ENCODE measurements around the gene MAPK8. TPM values are rescaled to one million over a fixed set of nuclear protein-coding genes. Genes with fewer than 3 reads are reported as not detected.

The MAPK8 gene
- total RNA-seq, result 100 to 1,000 TPM in 1 of 2 donors, 10 to 100 TPM in 1; 83.8 to 107 TPM
- 10 to 100 TPM; 75.8 to 93.5 TPM for polyA plus RNA-seq (ENCODE audit: insufficient read length in 2 of 2)
- long read RNA-seq, donor 1, full-length matches to known transcripts, result 4 of 9 reads
- long read RNA-seq, donor 1, partial matches to known transcripts, result 0 of 9 reads
- long read RNA-seq, donor 1, other reads (novel, unspliced or antisense), result 5 of 9 reads
- long read RNA-seq, donor 2, full-length matches to known transcripts, result 1 of 1 reads
- long read RNA-seq, donor 2, partial matches to known transcripts, result 0 of 1 reads
- long read RNA-seq, donor 2, other reads (novel, unspliced or antisense), result 0 of 1 reads
- long read RNA-seq, donor 3, partial matches to known transcripts, result 0 of 2 reads
- long read RNA-seq, donor 3, other reads (novel, unspliced or antisense), result 0 of 2 reads
- long read RNA-seq, donor 4, full-length matches to known transcripts, result 6 of 6 reads
- long read RNA-seq, donor 4, partial matches to known transcripts, result 0 of 6 reads
- long read RNA-seq, donor 4, other reads (novel, unspliced or antisense), result 0 of 6 reads

DNA sequence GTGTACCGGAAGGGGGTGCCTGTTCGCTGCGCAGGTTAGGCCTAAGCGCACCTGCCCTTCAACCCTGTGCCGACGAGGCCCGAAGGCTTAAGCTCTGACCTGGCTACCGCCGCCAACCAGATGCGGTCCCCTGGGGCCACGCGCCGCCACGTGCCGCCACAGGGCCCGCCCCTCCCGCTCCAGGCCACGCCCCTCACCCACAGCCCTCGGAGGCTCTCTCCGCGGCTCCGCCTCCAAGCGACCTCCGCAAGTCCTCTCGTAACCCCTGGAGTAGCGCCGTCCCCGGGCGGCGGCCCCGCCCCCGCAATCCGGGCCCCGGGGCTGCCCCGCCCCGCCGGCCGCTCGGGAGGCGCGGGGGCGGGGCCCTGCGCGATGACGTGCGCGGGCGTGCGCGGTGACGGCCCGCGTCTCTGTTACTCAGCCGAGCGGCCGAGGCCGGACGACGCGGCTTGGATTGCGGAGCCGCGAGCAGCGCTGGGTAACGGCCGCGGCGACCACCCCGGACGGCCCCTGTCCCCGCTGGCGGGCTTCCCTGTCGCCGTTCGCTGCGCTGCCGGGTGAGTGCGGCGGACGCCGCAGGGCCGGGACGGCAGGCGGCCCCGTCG, at the start of gene MAPK8:
TSS of gene MAPK8 (plus strand) at position 413 of the 605 bp plus-strand sequence. CDS start 94,984 bp downstream, outside the sequence.
- DNase-seq (ENCODE audit: low read depth in 4 of 6, low spot score in 6 of 6), result peak in 5 of 6 donors; percentile 74 to 96 (median 83)
- WGBS (ENCODE audit: insufficient coverage), result under 1% methylated on average over 86 of the region's 86 CpGs
- H3K36me3 ChIP-seq (ENCODE audit: control insufficient read depth, insufficient read depth, low read length), result no peaks in the 10 kb centered on the region
- peak within 1 kb of the TSS; percentile 75 for H3K27ac ChIP-seq (ENCODE audit: low read depth, low read length)
- peak within 1 kb of the TSS; percentile 70 for H3K4me3 ChIP-seq (ENCODE audit: low read depth, low read length)
- no peaks in the 10 kb centered on the region for H3K9me3 ChIP-seq (ENCODE audit: control insufficient read depth, insufficient read depth, low read length)
- H3K27me3 ChIP-seq (ENCODE audit: control insufficient read depth, insufficient read depth, low read length), result no peaks in the 10 kb centered on the region
- H3K4me1 ChIP-seq (ENCODE audit: control insufficient read depth, insufficient read depth, low read length), result peaks cover 4% of the 10 kb centered on the region

DNA sequence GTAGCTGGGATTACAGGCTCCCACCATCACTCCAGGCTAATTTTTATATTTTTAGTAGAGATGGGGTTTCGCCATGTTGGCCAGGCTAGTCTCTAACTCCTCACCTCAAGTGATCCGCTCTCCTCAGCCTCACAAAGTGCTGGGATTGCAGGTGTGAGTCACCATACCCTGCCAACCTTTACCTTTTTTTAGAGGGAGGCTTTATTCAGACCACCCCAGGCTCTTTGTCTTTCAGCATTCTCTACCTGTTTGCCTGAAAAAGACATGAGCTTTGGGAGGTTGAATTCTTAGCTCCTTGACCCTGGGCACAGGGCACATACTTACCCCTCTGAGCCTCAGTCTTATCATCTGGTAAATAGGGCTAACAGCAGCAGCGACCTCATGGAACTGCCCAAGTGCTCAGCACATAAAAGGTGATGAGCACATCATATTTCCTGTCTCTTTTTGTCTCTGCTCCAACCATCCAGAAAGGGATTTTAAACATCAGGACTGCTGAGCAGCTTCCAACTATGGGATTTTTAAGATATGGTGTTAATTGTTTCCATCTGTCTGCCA, 49.0 kb upstream of the MAPK8 start:
- Histone ChIP-seq H3K4me1 (ENCODE audit: control insufficient read depth, insufficient read depth, low read length) (peaks cover 4% of the 10 kb centered on the region), H3K4me3 (ENCODE audit: low read depth, low read length) (no peak overlapping the region), H3K36me3 (ENCODE audit: control insufficient read depth, insufficient read depth, low read length) (no peaks in the 10 kb centered on the region), H3K27ac (ENCODE audit: low read depth, low read length) (no peak overlapping the region), H3K9me3 (ENCODE audit: control insufficient read depth, insufficient read depth, low read length) (no peaks in the 10 kb centered on the region), H3K27me3 (ENCODE audit: control insufficient read depth, insufficient read depth, low read length) (no peaks in the 10 kb centered on the region)
- no peak for DNase-seq (ENCODE audit: low read depth in 4 of 6, low spot score in 6 of 6)
- WGBS (ENCODE audit: insufficient coverage), result 83% methylated on average over 1 of the region's 3 CpGs

DNA sequence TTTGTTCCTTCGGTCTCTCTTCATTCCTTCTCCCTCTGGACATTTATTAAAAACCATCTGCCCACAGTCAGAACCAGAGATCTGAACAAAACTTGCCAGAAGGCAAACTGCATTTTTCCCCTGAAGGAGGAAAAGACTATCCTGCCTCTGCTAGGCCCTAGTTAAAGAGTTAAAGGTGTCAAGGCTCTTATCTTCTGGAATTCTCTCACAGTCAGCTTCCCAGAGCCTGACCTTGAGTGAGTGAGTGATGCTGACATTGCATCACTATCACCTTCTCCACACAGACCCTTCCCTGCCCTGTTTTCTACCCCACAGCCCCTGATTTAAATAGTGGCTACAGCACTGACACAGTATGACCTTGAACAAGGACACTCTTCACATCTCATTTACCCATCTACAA, 48.4 kb upstream of the MAPK8 start:
- H3K27ac ChIP-seq (ENCODE audit: low read depth, low read length), result no peak overlapping the region
- H3K36me3 ChIP-seq (ENCODE audit: control insufficient read depth, insufficient read depth, low read length), result no peaks in the 10 kb centered on the region
- no peaks in the 10 kb centered on the region for H3K27me3 ChIP-seq (ENCODE audit: control insufficient read depth, insufficient read depth, low read length)
- no peak for DNase-seq (ENCODE audit: low read depth in 4 of 6, low spot score in 6 of 6)
- no peaks in the 10 kb centered on the region for H3K9me3 ChIP-seq (ENCODE audit: control insufficient read depth, insufficient read depth, low read length)
- 20% methylated on average over 1 of the region's 1 CpG for WGBS (ENCODE audit: insufficient coverage)
- H3K4me3 ChIP-seq (ENCODE audit: low read depth, low read length), result no peak overlapping the region
- H3K4me1 ChIP-seq (ENCODE audit: control insufficient read depth, insufficient read depth, low read length), result peaks cover 4% of the 10 kb centered on the region

DNA sequence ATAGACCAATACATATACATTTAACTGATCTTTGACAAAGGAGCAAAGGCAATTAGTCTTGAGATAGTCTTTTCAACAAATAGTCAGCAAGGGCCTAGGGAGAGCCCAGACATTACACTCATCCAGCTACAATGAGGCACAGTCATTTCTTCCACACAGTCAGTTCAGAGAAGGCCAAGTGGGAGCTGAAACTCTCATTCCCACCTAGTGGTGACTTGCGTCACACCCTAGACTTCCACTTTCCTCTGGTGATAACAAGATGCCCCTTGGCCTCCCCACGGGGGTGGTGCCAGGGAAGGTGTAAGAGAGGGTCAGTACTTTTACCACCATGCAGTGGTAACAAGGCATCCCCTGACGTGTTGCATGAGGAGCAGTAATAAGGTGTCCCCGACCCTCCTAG, 39.9 kb upstream of the MAPK8 start:
- Histone ChIP-seq H3K36me3 (ENCODE audit: control insufficient read depth, insufficient read depth, low read length) (no peaks in the 10 kb centered on the region), H3K4me1 (ENCODE audit: control insufficient read depth, insufficient read depth, low read length) (peaks cover 7% of the 10 kb centered on the region), H3K27me3 (ENCODE audit: control insufficient read depth, insufficient read depth, low read length) (no peaks in the 10 kb centered on the region), H3K4me3 (ENCODE audit: low read depth, low read length) (no peak overlapping the region), H3K27ac (ENCODE audit: low read depth, low read length) (no peak overlapping the region), H3K9me3 (ENCODE audit: control insufficient read depth, insufficient read depth, low read length) (no peaks in the 10 kb centered on the region)
- no peak for DNase-seq (ENCODE audit: low read depth in 4 of 6, low spot score in 6 of 6)
- 83% methylated on average over 4 of the region's 4 CpGs for WGBS (ENCODE audit: insufficient coverage)

DNA sequence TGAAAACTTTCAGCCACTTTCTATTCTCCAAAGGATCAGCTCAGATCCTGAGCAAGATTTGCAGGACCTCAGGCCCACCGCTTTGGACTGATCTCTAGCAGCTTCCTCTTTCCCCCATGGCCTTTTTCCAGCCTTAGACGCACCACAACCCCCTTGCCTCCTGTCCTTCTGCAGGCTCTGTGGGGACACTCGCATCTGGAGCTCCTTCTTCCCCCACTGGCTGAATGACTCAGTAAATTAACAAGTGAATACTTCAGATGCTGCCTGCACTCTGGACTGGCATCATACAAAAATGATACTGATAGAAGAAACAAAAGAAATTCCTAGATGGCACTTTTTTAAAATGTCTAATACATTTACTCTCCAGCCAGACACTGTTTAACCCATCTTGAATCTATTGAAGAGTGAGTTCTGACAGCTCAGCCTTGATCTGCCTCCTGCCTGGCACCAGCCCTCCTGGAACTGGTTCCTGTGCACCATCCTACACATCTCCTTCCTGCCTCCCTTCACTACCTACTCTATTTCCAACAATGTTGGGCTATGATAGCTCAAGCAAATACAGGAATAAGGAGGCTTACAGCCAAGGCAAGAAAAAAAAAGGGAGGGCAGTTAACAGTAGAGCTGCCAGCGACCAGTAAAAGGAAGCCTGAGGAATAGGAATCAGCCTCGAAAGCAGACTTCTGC, 35.3 kb upstream of the MAPK8 start:
- Histone ChIP-seq H3K27ac (ENCODE audit: low read depth, low read length) (no peak overlapping the region), H3K4me3 (ENCODE audit: low read depth, low read length) (no peak overlapping the region), H3K27me3 (ENCODE audit: control insufficient read depth, insufficient read depth, low read length) (no peaks in the 10 kb centered on the region), H3K4me1 (ENCODE audit: control insufficient read depth, insufficient read depth, low read length) (peaks cover 15% of the 10 kb centered on the region), H3K36me3 (ENCODE audit: control insufficient read depth, insufficient read depth, low read length) (no peaks in the 10 kb centered on the region), H3K9me3 (ENCODE audit: control insufficient read depth, insufficient read depth, low read length) (no peaks in the 10 kb centered on the region)
- DNase-seq (ENCODE audit: low read depth in 4 of 6, low spot score in 6 of 6), result peak in 2 of 6 donors; percentile 59 to 60
- WGBS (ENCODE audit: insufficient coverage), result 57% methylated on average over 5 of the region's 5 CpGs

DNA sequence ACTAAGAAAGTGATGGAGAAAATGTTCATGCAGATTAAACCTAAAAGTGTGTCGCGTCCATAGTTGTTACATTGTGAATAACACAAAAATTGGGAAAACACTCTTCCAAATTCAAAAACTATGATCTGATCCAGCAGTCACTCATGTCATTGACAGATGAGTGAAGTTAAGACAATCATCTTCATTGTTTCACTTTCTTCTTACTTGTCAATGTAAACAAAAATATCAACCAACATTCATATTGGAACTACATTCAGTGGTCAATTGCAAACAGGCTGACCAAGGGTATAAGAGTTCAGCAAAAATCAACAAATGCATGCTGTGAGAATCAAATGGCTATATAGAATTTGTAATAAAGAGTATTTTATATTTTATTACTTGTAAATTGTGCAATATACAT, 33.8 kb upstream of the MAPK8 start:
- no peaks in the 10 kb centered on the region for H3K9me3 ChIP-seq (ENCODE audit: control insufficient read depth, insufficient read depth, low read length)
- no peak for DNase-seq (ENCODE audit: low read depth in 4 of 6, low spot score in 6 of 6)
- H3K27me3 ChIP-seq (ENCODE audit: control insufficient read depth, insufficient read depth, low read length), result no peaks in the 10 kb centered on the region
- peaks cover 15% of the 10 kb centered on the region for H3K4me1 ChIP-seq (ENCODE audit: control insufficient read depth, insufficient read depth, low read length)
- no peaks in the 10 kb centered on the region for H3K36me3 ChIP-seq (ENCODE audit: control insufficient read depth, insufficient read depth, low read length)
- no peak overlapping the region for H3K27ac ChIP-seq (ENCODE audit: low read depth, low read length)
- no peak overlapping the region for H3K4me3 ChIP-seq (ENCODE audit: low read depth, low read length)
- no CpG with 5 or more reads among the region's 2 CpGs for WGBS (ENCODE audit: insufficient coverage)

DNA sequence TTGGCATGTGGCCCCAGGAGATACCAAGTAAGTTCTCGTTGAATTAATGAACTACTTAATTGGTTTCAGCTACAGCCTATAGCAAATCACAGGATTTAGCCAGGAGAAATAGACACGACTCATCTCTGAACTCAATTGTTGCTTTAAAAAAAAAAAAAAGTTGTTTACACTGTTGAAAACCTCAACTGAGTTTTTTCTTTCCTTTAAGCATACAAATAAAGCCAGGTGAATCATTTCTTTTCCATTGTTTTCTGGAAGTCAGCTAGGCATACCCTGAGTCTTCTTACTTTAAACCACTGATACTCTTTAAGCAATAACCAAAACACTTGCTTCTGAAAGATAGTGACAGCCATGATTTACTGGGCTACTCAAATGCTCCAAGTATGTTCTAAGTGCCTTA, 32.7 kb upstream of the MAPK8 start:
- H3K9me3 ChIP-seq (ENCODE audit: control insufficient read depth, insufficient read depth, low read length), result no peaks in the 10 kb centered on the region
- no peaks in the 10 kb centered on the region for H3K36me3 ChIP-seq (ENCODE audit: control insufficient read depth, insufficient read depth, low read length)
- no peak overlapping the region for H3K4me3 ChIP-seq (ENCODE audit: low read depth, low read length)
- no peak for DNase-seq (ENCODE audit: low read depth in 4 of 6, low spot score in 6 of 6)
- no peaks in the 10 kb centered on the region for H3K27me3 ChIP-seq (ENCODE audit: control insufficient read depth, insufficient read depth, low read length)
- no CpG with 5 or more reads among the region's 2 CpGs for WGBS (ENCODE audit: insufficient coverage)
- H3K27ac ChIP-seq (ENCODE audit: low read depth, low read length), result no peak overlapping the region
- peaks cover 15% of the 10 kb centered on the region for H3K4me1 ChIP-seq (ENCODE audit: control insufficient read depth, insufficient read depth, low read length)

DNA sequence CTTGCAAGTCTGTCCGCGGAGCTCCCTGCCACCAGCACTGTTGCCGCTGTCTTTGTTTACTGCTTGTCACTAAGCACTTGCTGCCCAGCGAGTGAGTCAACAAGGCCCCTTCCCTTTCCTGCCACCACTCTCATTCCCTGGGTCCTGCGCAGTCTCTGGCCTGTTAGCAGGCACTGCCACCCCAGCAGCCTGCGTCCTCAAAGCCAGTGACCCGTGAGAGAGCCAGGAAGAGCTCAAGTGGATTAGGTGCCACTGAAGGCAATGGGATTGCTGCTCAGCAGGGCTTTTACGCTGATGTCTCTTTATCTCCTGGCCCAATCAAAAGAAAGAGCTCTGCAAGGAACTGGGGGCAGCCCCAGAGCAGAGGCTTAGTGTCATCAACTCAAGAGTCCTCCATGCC, 31.8 kb upstream of the MAPK8 start, which contains the start of gene FRMPD2:
TSS of gene FRMPD2 (minus strand) at position 61 of the 400 bp plus-strand sequence. CDS start 129 bp downstream, outside the sequence.
- peak in 2 of 6 donors; percentile 9 to 23 for DNase-seq (ENCODE audit: low read depth in 4 of 6, low spot score in 6 of 6)
- WGBS (ENCODE audit: insufficient coverage), result 56% methylated on average over 8 of the region's 8 CpGs
- no peak within 1 kb of the TSS for H3K4me3 ChIP-seq (ENCODE audit: low read depth, low read length)
- H3K27ac ChIP-seq (ENCODE audit: low read depth, low read length), result no peak within 1 kb of the TSS
- H3K9me3 ChIP-seq (ENCODE audit: control insufficient read depth, insufficient read depth, low read length), result no peaks in the 10 kb centered on the region
- no peaks in the 10 kb centered on the region for H3K27me3 ChIP-seq (ENCODE audit: control insufficient read depth, insufficient read depth, low read length)
- peaks cover 15% of the 10 kb centered on the region for H3K4me1 ChIP-seq (ENCODE audit: control insufficient read depth, insufficient read depth, low read length)
- H3K36me3 ChIP-seq (ENCODE audit: control insufficient read depth, insufficient read depth, low read length), result no peaks in the 10 kb centered on the region

DNA sequence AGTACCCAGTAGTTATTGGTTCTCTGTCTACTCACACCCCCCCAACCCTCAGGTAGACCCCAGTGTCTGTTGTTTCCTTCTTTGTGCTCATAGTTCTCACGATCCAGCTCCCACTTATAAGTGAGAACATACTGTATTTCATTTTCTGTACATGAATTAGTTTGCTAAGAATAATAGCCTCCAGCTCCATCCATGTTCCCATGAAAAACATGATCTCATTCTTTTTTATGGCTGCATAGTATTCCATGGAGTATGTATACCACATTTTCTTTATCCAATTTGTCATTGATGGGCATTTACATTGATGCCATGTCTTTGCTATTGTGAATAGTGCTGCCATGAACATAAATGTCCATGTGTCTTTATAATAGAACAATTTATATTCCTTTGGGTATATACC, 29.4 kb upstream of the MAPK8 start:
- Histone ChIP-seq H3K27ac (ENCODE audit: low read depth, low read length) (no peak overlapping the region), H3K4me3 (ENCODE audit: low read depth, low read length) (no peak overlapping the region), H3K27me3 (ENCODE audit: control insufficient read depth, insufficient read depth, low read length) (no peaks in the 10 kb centered on the region), H3K4me1 (ENCODE audit: control insufficient read depth, insufficient read depth, low read length) (peaks cover 4% of the 10 kb centered on the region), H3K9me3 (ENCODE audit: control insufficient read depth, insufficient read depth, low read length) (no peaks in the 10 kb centered on the region), H3K36me3 (ENCODE audit: control insufficient read depth, insufficient read depth, low read length) (no peaks in the 10 kb centered on the region)
- no peak for DNase-seq (ENCODE audit: low read depth in 4 of 6, low spot score in 6 of 6)
- no CpG with 5 or more reads among the region's 1 CpG for WGBS (ENCODE audit: insufficient coverage)
